ENCODE results near the gene OSBPL5. TPM values are rescaled to one million over a fixed set of nuclear protein-coding genes. Genes with fewer than 3 reads are reported as not detected.

OSBPL5 gene
- total RNA-seq, 2 experiments from 2014 or later = 0.63 to 2.7 TPM

- Histone ChIP-seq H3K9me3 (ENCODE audit: low read length) (no peaks in the 10 kb centered on the region), H3K4me3 (ENCODE audit: low read depth, low read length, poor library complexity, severe bottlenecking) (no peak overlapping the region), H3K79me2 (ENCODE audit: insufficient read depth, low read depth, low read length) (no peaks in the 10 kb centered on the region), H3K27ac (ENCODE audit: low read depth, low read length, poor library complexity, severe bottlenecking) (no peak overlapping the region), H3K4me2 (ENCODE audit: low read length) (no peak overlapping the region), H3K9me2 (ENCODE audit: insufficient read depth, low read length) (no peaks in the 10 kb centered on the region), H2AFZ (ENCODE audit: low read length) (no peak overlapping the region), H3K4me1 (ENCODE audit: insufficient read depth, low read length, poor library complexity, severe bottlenecking) (peaks cover 8% of the 10 kb centered on the region), H3K36me3 (ENCODE audit: insufficient read depth, low read length) (no peaks in the 10 kb centered on the region), H4K20me1 (ENCODE audit: insufficient read depth, low read length) (no peaks in the 10 kb centered on the region)
- CTCF ChIA-PET (ENCODE audit: unreplicated experiment) = no interaction called here
- BruUV-seq (replicated peaks) = no TSS peak
- TF ChIP-seq EZH2phosphoT487 (IDR thresholded peaks at IDR 0.05; ENCODE audit: borderline replicate concordance, low read depth, low read length) (no peak), CTCF (conservative IDR thresholded peaks at IDR 0.05; ENCODE audit: low read length) (no peak)
- DNase-seq (ENCODE audit: low spot score) = no peak
- intact Hi-C loops (cut with micrococcal nuclease; ENCODE audit: unreplicated experiment) = no loop called here
- POLR2A ChIA-PET = no interaction called here
Measured at GRCh38 chr11:3161720-3162409, 3.2 kb downstream of the OSBPL5 start.

- no peak for TF ChIP-seq EZH2phosphoT487 (IDR thresholded peaks at IDR 0.05; ENCODE audit: borderline replicate concordance, low read depth, low read length)
- TF ChIP-seq CTCF (conservative IDR thresholded peaks at IDR 0.05; ENCODE audit: low read length) = no peak
- POLR2A ChIA-PET = no interaction called here
- H3K9me3 ChIP-seq (ENCODE audit: low read length) = no peaks in the 10 kb centered on the region
- no peaks in the 10 kb centered on the region for H3K36me3 ChIP-seq (ENCODE audit: insufficient read depth, low read length)
- H3K4me1 ChIP-seq (ENCODE audit: insufficient read depth, low read length, poor library complexity, severe bottlenecking) = peaks cover 12% of the 10 kb centered on the region
- CTCF ChIA-PET (ENCODE audit: unreplicated experiment) = no interaction called here
- no peaks in the 10 kb centered on the region for H3K9me2 ChIP-seq (ENCODE audit: insufficient read depth, low read length)
- no peak overlapping the region for H2AFZ ChIP-seq (ENCODE audit: low read length)
- intact Hi-C loops (cut with micrococcal nuclease; ENCODE audit: unreplicated experiment) = no loop called here
- no peak for DNase-seq (ENCODE audit: low spot score)
- H3K27ac ChIP-seq (ENCODE audit: low read depth, low read length, poor library complexity, severe bottlenecking) = no peak overlapping the region
- H3K4me2 ChIP-seq (ENCODE audit: low read length) = no peak overlapping the region
- H3K4me3 ChIP-seq (ENCODE audit: low read depth, low read length, poor library complexity, severe bottlenecking) = no peak overlapping the region
- BruUV-seq (replicated peaks) = no TSS peak
- no peaks in the 10 kb centered on the region for H4K20me1 ChIP-seq (ENCODE audit: insufficient read depth, low read length)
- H3K79me2 ChIP-seq (ENCODE audit: insufficient read depth, low read depth, low read length) = no peaks in the 10 kb centered on the region
Measured at GRCh38 chr11:3161309-3161708, 3.8 kb downstream of the OSBPL5 start.

- Histone ChIP-seq H3K4me2 (ENCODE audit: low read length) (no peak overlapping the region), H2AFZ (ENCODE audit: low read length) (no peak overlapping the region), H3K9me2 (ENCODE audit: insufficient read depth, low read length) (no peaks in the 10 kb centered on the region), H3K4me3 (ENCODE audit: low read depth, low read length, poor library complexity, severe bottlenecking) (no peak overlapping the region), H4K20me1 (ENCODE audit: insufficient read depth, low read length) (no peaks in the 10 kb centered on the region), H3K36me3 (ENCODE audit: insufficient read depth, low read length) (no peaks in the 10 kb centered on the region), H3K79me2 (ENCODE audit: insufficient read depth, low read depth, low read length) (no peaks in the 10 kb centered on the region), H3K9me3 (ENCODE audit: low read length) (no peaks in the 10 kb centered on the region), H3K4me1 (ENCODE audit: insufficient read depth, low read length, poor library complexity, severe bottlenecking) (peaks cover 12% of the 10 kb centered on the region), H3K27ac (ENCODE audit: low read depth, low read length, poor library complexity, severe bottlenecking) (no peak overlapping the region)
- intact Hi-C loops (cut with micrococcal nuclease; ENCODE audit: unreplicated experiment) = no loop called here
- BruUV-seq (replicated peaks) = no TSS peak
- POLR2A ChIA-PET = no interaction called here
- TF ChIP-seq CTCF (conservative IDR thresholded peaks at IDR 0.05; ENCODE audit: low read length) = no peak
- TF ChIP-seq EZH2phosphoT487 (IDR thresholded peaks at IDR 0.05; ENCODE audit: borderline replicate concordance, low read depth, low read length) = no peak
- DNase-seq (ENCODE audit: low spot score) = peak; percentile 14
- CTCF ChIA-PET (ENCODE audit: unreplicated experiment) = no interaction called here
Measured at GRCh38 chr11:3160252-3161031, 4.7 kb downstream of the OSBPL5 start.

Data from OCI-LY7 (cell line).